HUDEP-2 (cell line): Measurements from ENCODE around the gene THOC6.

Experiments
- DNase-seq, 76 experiments: peaks; one replicate each; lab custom pipeline; 2025; ENCODE audit not compliant: unreplicated experiment in 76 of 76; lab: John Stamatoyannopoulos, UW

The THOC6 gene

GRCh38 chr16:2990891-2991290, 32.9 kb upstream of the THOC6 start:
- DNase-seq: no peak

GRCh38 chr16:2991566-2992261, 32.1 kb upstream of the THOC6 start:
- DNase-seq: no peak

- no peak for DNase-seq
Observed at GRCh38 chr16:2992383-2993081, 31.3 kb upstream of the THOC6 start.

DNA sequence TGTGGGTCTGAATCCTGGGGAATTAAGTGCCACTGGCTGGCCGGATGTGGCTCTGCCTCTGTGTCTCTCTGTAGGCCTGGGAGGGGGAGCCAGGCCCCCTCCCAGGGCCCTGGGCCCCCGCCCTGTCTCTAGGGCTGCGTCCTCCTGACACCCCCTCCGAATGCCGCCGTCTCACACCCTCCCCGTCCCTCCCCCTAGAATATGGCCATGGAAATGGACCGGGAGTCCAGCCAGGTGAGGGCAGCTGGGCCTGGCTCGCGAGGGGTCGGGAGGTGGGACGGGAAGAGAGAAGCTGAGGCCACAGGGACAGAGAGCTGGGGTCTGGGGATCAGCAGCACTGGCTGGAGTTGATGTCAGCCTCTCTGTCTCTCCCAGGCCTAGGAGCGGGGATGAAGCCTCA, 27.5 kb upstream of the THOC6 start:
- DNase-seq: no peak

- DNase-seq: no peak
Observed at GRCh38 chr16:2999929-3000328, 23.9 kb upstream of the THOC6 start.

GRCh38 chr16:3000540-3000939, 23.3 kb upstream of the THOC6 start:
- no peak for DNase-seq

GRCh38 chr16:3001316-3001715, 22.5 kb upstream of the THOC6 start:
- DNase-seq: no peak

GRCh38 chr16:3003582-3004270, 20.1 kb upstream of the THOC6 start:
- peak; percentile 48 to 99 (median 98) for DNase-seq

GRCh38 chr16:3004319-3004718, 19.5 kb upstream of the THOC6 start:
- DNase-seq: peak in 6 of 76 experiments; percentile 20 to 53 (median 37)

DNA sequence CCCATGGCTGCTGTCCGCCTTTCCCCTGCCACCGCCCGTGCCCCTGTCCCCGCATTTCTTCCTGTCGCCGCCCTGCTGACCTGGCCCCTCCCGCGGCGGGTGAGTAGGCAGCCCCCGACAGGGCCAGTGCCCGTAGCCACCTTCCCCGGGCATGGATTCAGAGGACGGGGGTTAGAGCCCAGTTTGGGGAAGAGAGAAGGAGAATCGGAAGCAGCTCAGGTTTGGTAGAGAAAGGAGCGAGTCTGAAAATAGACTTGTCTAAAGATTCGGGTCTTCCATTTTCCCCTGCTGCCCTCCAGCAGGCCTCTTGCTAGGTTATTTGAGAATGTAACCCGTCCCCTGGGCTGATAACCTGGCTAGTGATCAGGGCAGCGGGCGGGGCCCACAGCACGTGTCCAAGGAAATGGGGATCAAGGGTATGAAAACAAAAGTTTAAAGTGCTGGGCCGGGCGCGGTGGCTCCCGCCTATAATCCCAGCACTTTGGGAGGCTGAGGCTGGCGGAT, 19.0 kb upstream of the THOC6 start:
- peak in 64 of 76 experiments; percentile 4 to 74 (median 48) for DNase-seq

GRCh38 chr16:3007059-3007956, 16.5 kb upstream of the THOC6 start:
- DNase-seq: peak in 61 of 76 experiments; percentile 9 to 79 (median 48)

DNA sequence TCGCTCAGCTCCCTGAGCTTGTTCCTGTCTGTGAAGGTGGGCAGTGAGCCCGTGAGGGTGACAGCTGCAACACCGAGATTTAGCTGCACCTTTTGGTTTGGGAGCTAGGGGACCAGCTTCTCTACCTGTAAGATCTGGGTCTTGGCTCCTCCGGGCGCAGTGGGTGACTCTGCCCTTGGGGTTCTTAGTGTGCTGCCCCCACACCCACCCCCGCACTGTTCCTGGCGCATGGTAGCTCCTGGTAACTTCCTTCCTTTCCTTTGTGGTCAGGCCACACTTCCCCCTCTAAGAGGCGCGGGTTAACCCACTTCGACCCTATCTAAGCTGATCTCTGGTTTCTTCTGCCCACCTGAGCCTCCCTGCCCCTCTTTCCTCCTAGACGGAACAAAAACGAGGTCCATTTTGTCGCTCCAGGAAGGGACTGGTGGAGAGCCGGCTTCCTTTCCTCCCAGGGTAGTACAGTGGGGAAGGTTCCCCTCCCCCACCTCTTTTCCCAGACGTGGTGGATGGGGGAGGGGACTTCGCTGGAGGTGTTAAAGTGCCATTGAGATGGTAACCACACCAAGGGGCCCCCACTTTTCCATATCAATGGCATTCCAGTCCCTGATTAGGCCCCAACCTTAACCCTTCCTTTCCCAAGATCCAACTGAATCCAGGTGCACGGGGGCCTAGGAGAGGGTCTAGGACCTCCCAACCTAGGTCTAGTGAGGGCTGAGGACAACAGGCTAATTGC, 15.7 kb upstream of the THOC6 start:
- peak in 4 of 76 experiments; percentile 5 to 16 (median 12) for DNase-seq

- no peak for DNase-seq
Observed at GRCh38 chr16:3008690-3009037, 15.2 kb upstream of the THOC6 start.

DNA sequence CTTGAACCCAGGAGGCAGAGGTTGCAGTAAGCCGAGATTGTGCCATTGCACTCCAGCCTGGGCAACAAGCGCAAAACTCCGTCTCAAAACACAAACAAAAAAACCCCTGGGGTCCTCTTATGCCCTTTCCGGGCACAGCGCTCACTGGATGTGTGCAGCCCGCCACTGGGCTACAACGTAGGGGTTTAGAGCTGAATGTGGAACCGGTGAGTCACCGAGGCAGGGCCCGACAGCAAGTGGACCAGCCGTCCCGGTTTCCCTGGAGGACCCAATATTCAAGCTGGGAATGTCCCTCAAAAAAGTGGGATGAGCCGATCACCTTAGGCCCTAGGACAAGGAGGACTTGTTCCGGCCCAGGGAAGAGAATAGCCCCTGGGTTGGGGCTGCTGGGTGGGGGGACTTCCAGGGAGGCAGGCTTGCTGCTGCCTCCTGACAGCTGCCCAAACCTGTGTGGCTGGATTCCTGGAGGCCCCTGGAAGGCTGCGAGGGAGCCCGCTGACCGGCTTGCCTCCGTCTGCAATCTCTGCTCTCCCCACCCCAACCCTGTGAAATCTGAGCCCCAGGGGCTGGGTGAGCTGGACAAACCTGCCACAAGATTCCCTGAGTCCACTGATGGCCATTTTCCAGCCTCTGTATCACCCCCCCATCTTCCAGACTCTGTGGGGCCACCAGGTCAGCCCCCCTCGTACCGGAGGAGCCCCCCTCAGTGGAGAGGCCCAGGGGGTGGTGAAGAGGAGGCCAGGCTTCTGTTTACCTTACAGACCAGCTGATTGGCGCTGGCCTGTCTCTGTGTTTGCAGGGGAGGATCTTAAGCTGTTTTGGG, 14.1 kb upstream of the THOC6 start:
- no peak for DNase-seq

DNA sequence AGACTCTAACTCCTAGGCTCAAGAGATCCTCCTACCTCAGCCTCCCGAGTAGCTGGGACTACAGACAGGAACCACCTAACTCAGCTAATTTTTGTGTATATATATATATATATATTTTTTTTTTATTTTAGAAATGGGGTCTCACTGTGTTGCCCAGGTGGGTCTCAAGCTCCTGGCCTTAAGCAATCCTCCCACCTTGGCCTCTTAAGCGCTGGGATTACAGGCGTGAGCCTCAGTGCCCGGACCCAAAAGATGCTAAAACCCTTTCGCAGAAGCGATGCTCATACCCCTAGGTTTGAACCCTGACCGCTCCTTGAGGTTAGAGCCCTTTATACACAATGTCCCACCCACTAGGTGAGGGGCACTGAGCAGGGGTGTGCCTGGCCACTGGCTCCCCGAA, 13.3 kb upstream of the THOC6 start:
- no peak for DNase-seq

- no peak for DNase-seq
Observed at GRCh38 chr16:3012246-3012645, 11.6 kb upstream of the THOC6 start.

DNA sequence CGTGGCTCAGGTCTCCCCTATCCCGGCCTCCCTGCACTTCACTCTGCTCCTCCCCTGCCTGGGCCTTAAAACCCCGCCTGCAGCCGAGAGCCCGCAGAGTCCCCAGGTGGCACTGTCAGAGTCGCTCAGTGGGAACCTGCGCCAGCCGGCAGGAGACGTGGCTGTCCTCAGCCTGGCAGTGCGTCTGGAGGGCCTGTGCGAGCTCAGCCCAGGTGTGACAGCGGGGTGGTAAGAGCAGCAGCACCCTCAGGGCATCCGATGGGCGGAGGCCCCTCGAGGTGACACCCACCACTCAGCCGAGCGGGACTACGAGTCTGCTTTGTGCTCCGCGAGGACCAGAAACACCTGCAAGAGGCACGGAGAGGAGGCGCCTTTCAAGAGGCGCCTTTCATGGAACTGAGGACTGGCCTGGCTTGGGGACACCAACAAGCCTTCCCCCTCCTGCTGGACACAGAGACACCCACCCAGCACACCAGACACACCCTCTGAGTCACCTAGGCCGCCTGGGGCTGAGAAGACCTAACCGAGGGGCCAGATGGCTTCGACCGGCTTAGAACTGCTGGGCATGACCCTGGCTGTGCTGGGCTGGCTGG, 10.9 kb upstream of the THOC6 start, which contains the start of gene CLDN9:
Gene CLDN9 (plus strand): TSS at position 96 of the 593 bp plus-strand sequence. CDS start 440 bp downstream, at position 536.
- no peak for DNase-seq

- no peak for DNase-seq
Observed at GRCh38 chr16:3013491-3013951, 10.3 kb upstream of the THOC6 start.
